GM21737 (cell line): Measurements from ENCODE around the gene CHAF1A.

Experiments used
- ATAC-seq: cut with Tn5 transposase; IDR thresholded peaks from one replicate; pipeline ENCODE4 v1.9.1; 2021; ENCODE audit warnings: mild to moderate bottlenecking, moderate library complexity; ENCODE audit not compliant: unreplicated experiment

CHAF1A gene

DNA sequence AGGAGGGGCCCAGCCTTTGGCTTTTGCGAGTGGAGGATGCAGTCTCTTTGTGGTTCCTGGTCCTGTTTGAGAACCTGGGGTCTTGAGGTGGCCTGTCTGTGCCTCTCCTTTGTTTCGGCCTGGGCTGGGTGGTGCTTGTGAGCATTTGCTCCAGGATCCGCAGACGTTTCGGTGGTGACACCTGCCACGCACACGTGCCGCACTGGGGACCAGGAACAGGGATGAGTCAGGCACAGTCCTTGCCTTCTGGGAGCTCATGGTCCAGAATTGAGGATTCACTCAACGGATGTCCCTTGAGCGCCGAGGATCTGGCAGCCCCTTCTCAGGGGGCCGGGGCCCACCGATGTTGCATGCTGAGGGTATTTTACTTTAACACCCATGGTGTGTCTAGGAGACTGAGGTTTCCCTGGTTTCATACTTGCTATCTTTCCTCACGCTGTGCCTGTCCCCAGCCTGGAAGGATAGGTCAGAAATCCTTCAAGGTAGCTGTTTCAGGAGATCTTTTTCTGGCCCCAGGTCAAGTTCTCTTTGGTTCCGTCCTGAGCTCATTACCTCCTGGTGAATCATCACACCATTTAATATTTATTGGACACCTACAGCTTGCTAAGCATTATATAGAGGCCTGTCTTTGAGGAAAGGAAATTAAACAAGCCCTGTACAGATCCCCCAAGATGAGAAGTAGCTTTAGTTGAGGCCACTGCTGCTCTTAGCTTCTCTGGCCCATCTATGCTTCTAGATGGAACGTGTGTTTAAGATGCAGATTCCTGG, 74.8 kb downstream of the CHAF1A start:
- no peak for ATAC-seq

DNA sequence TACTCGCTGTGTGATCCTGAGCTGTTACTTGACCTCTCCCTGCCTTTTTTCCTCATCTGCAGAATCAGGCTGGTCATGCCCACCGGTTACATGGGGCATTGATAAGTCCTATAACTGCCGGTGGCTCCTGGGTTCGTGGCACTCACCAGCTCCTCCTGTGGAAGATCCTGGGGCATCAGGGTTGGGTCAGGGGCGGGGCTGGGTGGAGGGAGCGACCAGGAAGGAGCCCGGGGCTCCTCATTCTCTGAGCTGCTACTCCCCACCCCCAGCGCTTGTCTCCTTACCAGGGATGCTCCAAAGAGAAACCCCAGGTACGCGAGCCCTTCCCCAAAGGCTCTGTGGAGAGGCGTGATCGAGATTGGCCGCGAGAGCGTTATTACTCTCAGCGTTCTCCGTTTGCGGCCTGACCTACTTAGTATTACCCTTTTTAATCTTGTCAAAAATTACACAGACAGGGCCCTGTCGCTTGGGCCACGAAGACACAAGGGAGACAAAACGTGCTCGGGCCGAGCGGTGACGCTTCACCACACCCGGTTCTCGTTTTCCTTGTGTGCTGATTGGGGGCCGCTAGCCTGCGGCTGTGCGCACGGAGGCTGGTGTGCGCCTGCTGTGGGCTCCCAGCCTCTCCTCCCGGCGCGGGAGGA, 80.4 kb downstream of the CHAF1A start:
- no peak for ATAC-seq

DNA sequence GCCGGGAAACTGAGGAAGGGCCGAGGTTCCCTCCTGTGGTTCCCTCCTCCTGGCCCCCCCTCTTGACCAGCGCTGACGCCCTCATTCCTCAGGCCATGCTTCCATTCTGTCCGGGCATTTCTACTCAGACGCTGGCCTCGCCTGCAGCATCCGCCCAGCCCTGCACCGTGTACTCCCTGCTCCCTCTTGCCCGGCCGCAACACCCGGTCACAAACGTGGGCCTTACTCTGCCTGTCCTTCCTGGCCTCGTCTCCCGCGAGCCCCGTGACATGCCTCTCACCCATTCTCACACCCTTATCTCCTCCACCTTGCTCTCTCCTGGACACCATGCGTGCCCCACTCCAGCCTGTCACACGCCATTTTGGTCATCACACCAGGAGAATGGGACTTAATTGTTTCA, 80.9 kb downstream of the CHAF1A start:
- ATAC-seq, result no peak

DNA sequence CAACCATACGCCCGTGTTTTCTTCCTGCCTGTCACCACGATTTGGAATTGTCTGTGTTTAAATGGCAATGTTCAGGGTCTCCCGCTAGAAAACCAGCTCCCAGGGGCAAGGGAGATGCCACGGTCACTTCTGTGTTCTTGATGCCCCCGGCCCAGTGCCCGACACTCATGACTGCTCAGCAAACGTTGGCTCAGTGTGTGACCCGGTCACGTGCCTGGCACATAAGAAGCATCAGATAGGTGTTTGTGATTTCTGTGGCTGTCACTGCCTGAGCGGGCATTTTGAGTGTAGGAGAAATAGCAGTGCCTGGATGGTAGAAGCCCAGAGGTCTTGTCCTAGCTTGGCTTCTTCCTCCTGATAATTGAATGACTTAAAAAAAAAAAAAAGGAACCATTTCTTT, 85.1 kb downstream of the CHAF1A start:
- no peak for ATAC-seq

DNA sequence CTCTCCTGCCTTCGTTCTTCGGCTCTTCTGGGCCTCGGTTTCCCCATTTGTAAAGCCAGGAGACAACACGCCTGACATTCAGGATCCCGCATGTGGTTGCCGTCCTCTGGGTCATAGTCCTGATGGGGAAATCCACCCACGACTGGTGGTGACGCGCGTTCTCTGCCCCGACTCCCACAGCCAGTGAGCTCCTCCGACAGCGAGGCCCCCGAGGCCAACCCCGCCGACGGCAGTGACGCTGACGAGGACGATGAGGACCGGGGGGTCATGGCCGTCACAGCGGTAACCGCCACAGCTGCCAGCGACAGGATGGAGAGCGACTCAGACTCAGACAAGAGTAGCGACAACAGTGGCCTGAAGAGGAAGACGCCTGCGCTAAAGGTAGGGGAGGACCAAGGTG, 86.1 kb downstream of the CHAF1A start:
- ATAC-seq, result no peak

DNA sequence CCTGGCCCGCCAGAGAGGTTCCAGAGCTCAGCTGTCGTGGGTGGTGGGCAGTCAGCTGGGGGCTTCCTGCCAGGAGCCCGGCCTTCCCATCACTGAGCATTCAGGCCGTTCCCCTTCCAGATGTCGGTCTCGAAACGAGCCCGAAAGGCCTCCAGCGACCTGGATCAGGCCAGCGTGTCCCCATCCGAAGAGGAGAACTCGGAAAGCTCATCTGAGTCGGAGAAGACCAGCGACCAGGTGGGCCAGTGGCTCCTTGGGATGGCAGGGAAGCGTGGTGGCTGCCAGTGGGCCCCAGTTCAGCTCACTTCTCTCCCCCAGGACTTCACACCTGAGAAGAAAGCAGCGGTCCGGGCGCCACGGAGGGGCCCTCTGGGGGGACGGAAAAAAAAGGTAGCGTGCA, 89.0 kb downstream of the CHAF1A start:
- ATAC-seq, result no peak

DNA sequence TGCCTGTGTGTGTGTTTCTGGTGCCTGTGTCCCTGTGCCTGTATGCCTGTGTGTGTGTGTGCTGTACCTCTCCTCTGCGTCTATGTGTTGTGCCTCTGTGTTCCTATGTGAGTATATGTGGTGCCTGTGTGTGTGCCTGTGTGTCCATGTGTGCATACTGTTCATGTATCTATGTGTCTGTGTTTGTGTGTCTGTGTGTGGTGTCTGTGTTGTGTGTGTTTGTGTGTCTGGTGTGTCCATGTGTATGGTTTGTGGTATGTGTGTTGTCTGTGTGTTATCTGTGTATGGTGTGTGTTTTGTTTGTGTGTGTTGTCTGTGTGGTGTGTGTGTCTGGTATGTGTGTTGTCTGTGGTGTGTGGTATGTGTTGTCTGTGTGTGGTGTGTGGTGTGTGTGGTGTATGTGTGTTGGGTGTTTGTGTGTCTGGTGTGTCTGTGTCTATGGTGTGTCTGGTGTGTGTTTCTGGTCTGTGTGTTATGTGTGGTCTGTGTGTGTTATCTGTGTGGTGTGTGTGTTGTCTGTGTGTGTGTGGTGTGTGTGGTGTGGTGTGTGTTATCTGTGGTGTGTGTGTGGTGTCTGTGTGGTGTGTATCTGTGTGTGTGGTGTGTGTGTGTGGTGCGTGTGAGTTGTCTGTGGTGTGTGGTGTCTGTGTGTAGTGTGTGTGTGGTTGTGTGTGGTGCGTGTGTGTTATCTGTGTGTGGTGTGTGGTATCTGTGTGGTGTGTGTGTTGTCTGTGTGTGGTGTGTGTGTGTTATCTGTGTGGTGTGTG, 90.1 kb downstream of the CHAF1A start:
- no peak for ATAC-seq
